Stimulated activated CD4-positive, alpha-beta T cell treated with anti-CD3 and anti-CD28 coated beads, Interleukin-15, amount 100 ng/mL, for 24 hours (primary cell): ENCODE results near the gene KCNJ15.

Experiments
- DNase-seq: peaks from one replicate; pipeline ENCODE4 v3.0.0-alpha.2; 2020

KCNJ15 gene

GRCh38 chr21:38300141-38300578 is 43.4 kb downstream of the KCNJ15 start:
- DNase-seq: no peak

- DNase-seq: no peak
Measured at GRCh38 chr21:38301321-38302214, 44.8 kb downstream of the KCNJ15 start.

DNA sequence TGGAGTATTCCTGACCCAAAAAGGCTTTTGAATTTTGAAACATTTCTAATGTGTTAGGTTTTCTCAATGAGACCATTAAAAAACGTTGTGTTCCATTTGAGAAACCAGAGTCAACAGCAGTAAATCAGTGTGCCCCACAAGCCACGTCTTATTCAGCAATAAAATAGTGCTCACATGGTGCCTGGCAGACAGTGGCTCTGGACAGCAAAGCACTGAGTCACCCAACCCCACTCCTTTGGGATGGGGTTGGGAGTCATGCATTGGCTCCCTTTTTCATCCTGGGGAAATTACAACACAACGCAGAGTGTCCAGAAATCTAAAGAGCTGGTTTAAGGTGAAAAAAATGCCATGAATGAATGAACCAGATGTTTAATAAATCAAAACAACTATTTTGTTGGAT is 46.5 kb downstream of the KCNJ15 start:
- no peak for DNase-seq

GRCh38 chr21:38306433-38307141 is 49.8 kb downstream of the KCNJ15 start:
- DNase-seq: no peak

- DNase-seq: no peak
Measured at GRCh38 chr21:38307771-38308531, 51.2 kb downstream of the KCNJ15 start.

GRCh38 chr21:38308532-38309119 is 51.8 kb downstream of the KCNJ15 start:
- no peak for DNase-seq

DNA sequence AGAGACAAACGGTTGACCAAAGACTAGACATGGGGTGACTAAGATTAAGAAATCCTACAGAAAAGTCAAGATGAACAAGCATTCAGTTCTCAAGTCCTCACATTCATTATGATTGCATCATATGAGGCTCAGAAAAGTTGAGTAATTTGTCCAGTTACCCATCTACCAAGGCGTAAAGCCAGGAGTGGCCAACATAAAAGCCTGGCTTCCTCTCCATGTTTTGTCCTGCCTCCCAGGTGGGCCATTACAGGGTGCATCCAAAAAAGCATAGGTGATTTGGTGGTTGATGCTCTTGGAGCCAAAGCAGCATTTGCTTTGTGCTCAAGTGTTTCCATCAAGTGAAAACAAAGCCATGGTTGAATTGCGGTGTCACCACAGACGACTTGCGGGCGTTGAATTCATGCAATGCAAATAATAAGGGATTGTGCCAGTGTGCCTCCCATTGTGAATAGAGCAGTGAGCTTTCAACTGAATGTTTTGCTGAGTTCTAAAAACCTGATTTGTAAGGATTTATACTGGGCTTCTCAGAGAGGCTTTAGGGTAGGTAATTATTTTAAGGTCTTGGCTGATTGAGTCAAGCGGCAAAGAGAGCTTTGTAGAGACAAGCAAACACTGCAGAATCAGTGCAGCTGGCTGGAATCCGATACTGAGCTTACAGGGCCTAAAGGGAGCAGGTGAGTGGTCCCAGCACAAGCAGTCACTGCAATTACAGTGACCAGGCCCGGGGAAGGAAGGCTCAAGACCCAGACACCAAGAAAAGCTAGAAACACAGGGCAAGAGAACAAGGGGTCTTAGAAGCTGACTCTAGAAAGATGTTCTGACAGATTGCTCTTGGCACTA is 54.1 kb downstream of the KCNJ15 start:
- no peak for DNase-seq

GRCh38 chr21:38311765-38312164 is 55.0 kb downstream of the KCNJ15 start:
- no peak for DNase-seq

DNA sequence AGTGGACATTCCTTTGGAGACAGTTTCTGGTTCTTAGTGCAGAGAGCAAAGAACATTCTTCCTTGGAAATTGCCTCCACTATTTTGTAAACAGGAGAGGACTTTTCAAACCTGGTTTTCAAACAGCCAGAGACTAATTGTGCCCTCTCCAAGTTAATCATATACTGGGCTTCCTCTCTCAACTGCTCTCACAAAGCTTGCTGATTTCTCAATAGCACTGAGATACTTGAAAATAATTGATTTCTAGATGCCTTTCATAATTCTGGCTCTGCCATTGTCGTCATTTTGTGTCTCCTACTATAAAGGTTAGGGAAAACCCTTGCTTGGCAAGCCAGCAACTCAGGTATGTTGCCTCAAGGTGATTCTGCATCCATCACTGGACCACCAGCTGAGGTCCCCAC is 56.0 kb downstream of the KCNJ15 start:
- DNase-seq: no peak

DNA sequence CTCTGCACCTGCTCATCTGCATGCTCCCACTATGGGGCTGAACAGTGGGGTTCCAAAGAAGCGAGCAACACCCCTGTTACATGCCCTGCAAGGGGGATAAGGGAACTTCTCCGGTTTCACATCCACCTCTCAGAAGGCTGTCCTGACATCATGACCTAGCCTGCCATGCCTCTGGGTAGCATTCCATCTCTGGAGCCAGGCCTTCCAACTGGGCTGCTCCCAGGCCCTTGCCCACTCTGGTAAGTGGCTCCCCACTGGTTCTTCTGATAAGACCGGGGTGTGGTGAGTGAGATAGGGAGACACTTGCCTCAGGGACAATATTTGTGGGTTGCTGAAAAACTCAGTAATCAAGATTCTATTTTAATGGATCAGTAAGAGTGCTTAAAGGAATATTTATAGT is 57.8 kb downstream of the KCNJ15 start:
- DNase-seq: no peak

GRCh38 chr21:38315122-38315521 is 58.3 kb downstream of the KCNJ15 start:
- DNase-seq: no peak

GRCh38 chr21:38319781-38320180 is 63.0 kb downstream of the KCNJ15 start:
- no peak for DNase-seq

DNA sequence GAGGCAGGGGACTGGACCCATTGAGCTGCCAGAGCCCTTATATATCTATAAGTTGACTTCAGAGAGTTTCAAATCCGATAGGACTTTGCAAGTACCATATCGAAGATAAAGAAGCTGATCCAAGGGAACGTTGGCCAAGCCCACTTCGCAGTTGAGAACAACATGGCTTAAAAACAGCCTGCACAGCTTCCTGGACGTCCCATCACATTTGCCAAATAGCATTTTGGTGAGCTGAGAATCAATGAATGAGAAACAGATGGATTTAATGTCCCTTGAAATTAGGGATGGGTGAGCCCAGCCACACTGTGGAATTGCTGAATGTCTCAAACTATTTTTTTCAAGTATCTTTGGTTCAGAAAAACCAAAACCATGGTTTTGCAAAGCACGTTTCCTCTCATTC is 64.8 kb downstream of the KCNJ15 start:
- DNase-seq: no peak

DNA sequence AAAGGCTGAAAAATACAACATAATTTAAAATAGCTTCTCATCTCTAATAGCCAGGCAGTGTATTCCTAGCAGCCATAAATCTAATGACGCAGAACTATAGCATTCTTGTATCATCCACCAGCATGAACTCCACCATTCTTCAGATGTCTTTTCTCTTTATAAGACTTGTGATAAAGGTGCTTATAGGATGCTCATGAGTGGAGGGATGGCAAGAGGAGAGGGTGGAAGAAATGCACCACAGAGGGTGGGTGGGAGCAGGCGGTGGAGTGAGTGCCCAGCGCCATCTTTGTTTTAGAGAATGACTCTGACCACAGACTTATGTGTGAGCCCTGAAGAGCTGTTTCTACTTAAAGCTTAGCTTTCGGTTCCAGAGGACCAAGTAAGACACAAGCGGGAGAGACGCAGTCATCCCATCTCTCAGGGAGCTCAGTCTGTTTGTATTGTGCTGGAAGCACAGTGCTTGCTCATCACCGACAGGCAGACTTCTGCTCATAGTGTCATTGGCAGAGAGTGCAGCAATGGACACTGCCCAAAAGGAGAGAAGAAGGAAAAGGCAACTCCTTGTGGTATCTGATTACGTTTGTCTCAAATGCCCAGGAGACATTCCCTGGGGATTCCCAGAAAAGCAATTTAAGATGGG is 65.6 kb downstream of the KCNJ15 start:
- no peak for DNase-seq

GRCh38 chr21:38323721-38324531 is 67.1 kb downstream of the KCNJ15 start:
- no peak for DNase-seq

DNA sequence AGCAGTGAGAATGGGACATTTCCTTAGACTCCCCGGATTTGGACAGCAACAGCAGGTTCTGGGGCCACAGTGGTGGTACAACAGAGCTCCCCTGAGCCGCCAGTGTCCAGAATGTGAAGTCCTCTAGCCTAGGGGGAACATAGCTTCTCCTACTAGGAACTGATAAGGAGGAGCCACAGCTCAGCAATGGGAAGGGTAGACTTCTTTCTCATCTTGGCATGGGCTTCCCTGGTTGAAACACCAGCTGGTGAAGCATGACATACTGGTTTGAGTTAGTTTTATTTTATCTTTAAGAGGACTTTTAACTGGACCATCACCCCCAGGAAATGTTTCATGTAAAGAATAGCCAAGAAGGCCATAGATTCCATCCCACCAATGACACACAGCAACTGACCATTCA is 68.4 kb downstream of the KCNJ15 start:
- no peak for DNase-seq

- DNase-seq: no peak
Measured at GRCh38 chr21:38325731-38326420, 69.1 kb downstream of the KCNJ15 start.

GRCh38 chr21:38326429-38326828 is 69.6 kb downstream of the KCNJ15 start:
- DNase-seq: no peak

GRCh38 chr21:38326899-38327298 is 70.1 kb downstream of the KCNJ15 start:
- no peak for DNase-seq

- peak; percentile 16 for DNase-seq
Measured at GRCh38 chr21:38327984-38328383, 71.2 kb downstream of the KCNJ15 start.
